ENCODE measurements around the gene DOCK8. TPM values are rescaled to one million over a fixed set of nuclear protein-coding genes. Genes with fewer than 3 reads are reported as not detected.

The DOCK8 gene
- total and polyA plus RNA-seq, 10 of the 15 experiments (the other 5 are each of a cell fraction or from before 2014, with no cell fraction given), result 35.4 to 100 (median 44.7) TPM

GRCh38 chr9:378263-378662, 163.6 kb downstream of the DOCK8 start:
- no peaks in the 10 kb centered on the region for H4K20me1 ChIP-seq (ENCODE audit: control insufficient read depth, insufficient read depth)
- no peak overlapping the region for H3K27ac ChIP-seq (ENCODE audit: control insufficient read depth, insufficient read depth)
- no peaks in the 10 kb centered on the region for H3K27me3 ChIP-seq (replicated peaks in 1 of 2; ENCODE audit: control insufficient read depth in 2 of 2, insufficient read depth in 2 of 2, low read length in 1 of 2)
- H3K4me3 ChIP-seq, result no peak overlapping the region
- TF ChIP-seq PAX5 (IDR thresholded peaks at IDR 0.05; ENCODE audit: borderline replicate concordance, low read depth, low read length) (no peak), IRF3 (IDR thresholded peaks at IDR 0.05) (no peak), MYC (IDR thresholded peaks at IDR 0.05; ENCODE audit: insufficient read depth, insufficient read length, insufficient replicate concordance, low read length, severe bottlenecking) (no peak)
- H2AFZ ChIP-seq (ENCODE audit: control insufficient read depth, low read depth, low read length), result no peak overlapping the region
- in situ Hi-C loops (cut with MboI), result no loop called here
- no peak overlapping the region for H3K4me2 ChIP-seq (ENCODE audit: control insufficient read depth, insufficient read depth)
- intact Hi-C loops (cut with micrococcal nuclease; ENCODE audit: unreplicated experiment), result no loop called here
- BruUV-seq (replicated peaks), result TSS peak; percentile 41
- CTCF ChIA-PET, result no interaction called here
- H3K79me2 ChIP-seq (ENCODE audit: control insufficient read depth, insufficient read depth, low read length), result no peaks in the 10 kb centered on the region
- POLR2A ChIA-PET, result no interaction called here
- H3K4me1 ChIP-seq (ENCODE audit: control insufficient read depth, insufficient read depth, low read length), result no peaks in the 10 kb centered on the region
- SMC1A ChIA-PET (ENCODE audit: uncharacterized antibody, unreplicated experiment), result no interaction called here
- no peak for FAIRE-seq
- no peaks in the 10 kb centered on the region for H3K9me3 ChIP-seq (replicated peaks; ENCODE audit: control insufficient read depth, insufficient read depth, low read length)
- no peak overlapping the region for H3K9ac ChIP-seq (ENCODE audit: control insufficient read depth, insufficient read depth, low read length)
- ATAC-seq, result no peak
- 66% methylated on average over 6 of the region's 6 CpGs for WGBS (ENCODE audit: insufficient coverage, insufficient replicate concordance, low lambda C conversion rate, missing lambda C conversion rate)
- no peak for DNase-seq (ENCODE audit: low read depth, low spot score)
- RAD21 ChIA-PET (ENCODE audit: unreplicated experiment), result no interaction called here
- peaks cover 17 to 47% of the 10 kb centered on the region in 2 experiments for H3K36me3 ChIP-seq (ENCODE audit: control insufficient read depth in 2 of 2, insufficient read depth in 2 of 2, low read length in 1 of 2)

GRCh38 chr9:382383-382782, 167.7 kb downstream of the DOCK8 start:
- POLR2A ChIA-PET, result no interaction called here
- H3K9ac ChIP-seq (ENCODE audit: control insufficient read depth, insufficient read depth, low read length), result no peak overlapping the region
- no peak overlapping the region for H3K27ac ChIP-seq (ENCODE audit: control insufficient read depth, insufficient read depth)
- no peaks in the 10 kb centered on the region for H3K79me2 ChIP-seq (ENCODE audit: control insufficient read depth, insufficient read depth, low read length)
- FAIRE-seq (no peak), DNase-seq (ENCODE audit: low read depth, low spot score) (no peak), ATAC-seq (no peak)
- H3K4me3 ChIP-seq, result no peak overlapping the region
- H2AFZ ChIP-seq (ENCODE audit: control insufficient read depth, low read depth, low read length), result no peak overlapping the region
- no TSS peak for BruUV-seq (replicated peaks)
- no peaks in the 10 kb centered on the region for H3K9me3 ChIP-seq (replicated peaks; ENCODE audit: control insufficient read depth, insufficient read depth, low read length)
- H4K20me1 ChIP-seq (ENCODE audit: control insufficient read depth, insufficient read depth), result no peaks in the 10 kb centered on the region
- intact Hi-C loops (cut with micrococcal nuclease; ENCODE audit: unreplicated experiment) (no loop called here), in situ Hi-C loops (cut with MboI) (no loop called here)
- peaks cover 10 to 39% of the 10 kb centered on the region in 2 experiments for H3K36me3 ChIP-seq (ENCODE audit: control insufficient read depth in 2 of 2, insufficient read depth in 2 of 2, low read length in 1 of 2)
- CTCF ChIA-PET, result interaction anchor here (1.4 kb wide), 1 partner anchor 18 kb away, joined by 3 read pairs; no protein-coding TSS in a partner anchor
- no peaks in the 10 kb centered on the region for H3K27me3 ChIP-seq (replicated peaks in 1 of 2; ENCODE audit: control insufficient read depth in 2 of 2, insufficient read depth in 2 of 2, low read length in 1 of 2)
- WGBS (ENCODE audit: insufficient coverage, insufficient replicate concordance, low lambda C conversion rate, missing lambda C conversion rate), result 95% methylated on average over 11 of the region's 11 CpGs
- no peaks in the 10 kb centered on the region for H3K4me1 ChIP-seq (ENCODE audit: control insufficient read depth, insufficient read depth, low read length)
- SMC1A ChIA-PET (ENCODE audit: uncharacterized antibody, unreplicated experiment), result interaction anchor here (1.0 to 1.3 kb wide), 2 partner anchors 10 to 11 kb away, joined by 3 read pairs; no protein-coding TSS in a partner anchor
- RAD21 ChIA-PET (ENCODE audit: unreplicated experiment), result no interaction called here
- no peak overlapping the region for H3K4me2 ChIP-seq (ENCODE audit: control insufficient read depth, insufficient read depth)
- TF ChIP-seq ZBTB40 (IDR thresholded peaks at IDR 0.05; ENCODE audit: borderline replicate concordance) (no peak), PAX5 (IDR thresholded peaks at IDR 0.05; ENCODE audit: borderline replicate concordance, low read depth, low read length) (no peak), FOS (IDR thresholded peaks at IDR 0.05; ENCODE audit: borderline replicate concordance, extremely low read depth, insufficient read length) (no peak), POLR2A (IDR thresholded peaks at IDR 0.05; ENCODE audit: low read depth, low read length) (no peak), ZSCAN29 (IDR thresholded peaks at IDR 0.05) (no peak), RB1 (IDR thresholded peaks at IDR 0.05; ENCODE audit: borderline replicate concordance) (no peak), ESRRA (IDR thresholded peaks at IDR 0.05; ENCODE audit: low read length) (no peak), NKRF (conservative IDR thresholded peaks at IDR 0.05) (no peak), IRF4 (IDR thresholded peaks at IDR 0.05; ENCODE audit: low read depth, low read length) (no peak)

Data from GM12878 (cell line).